SU-DHL-6 (cell line): ENCODE measurements around the gene RABEP1.

Experiments
- CTCF ChIP-seq: fragments of 200-600 bp; sonication (generic); IDR thresholded peaks from one replicate; pipeline ENCODE4 v1.5.1; 2017; ENCODE audit warnings: antibody characterized with exemption, mild to moderate bottlenecking, low read length, moderate library complexity; ENCODE audit not compliant: insufficient read depth, poor library complexity, severe bottlenecking
- EZH2phosphoT487 ChIP-seq: fragments of 200-600 bp; sonication (generic), shearing (Covaris generic); conservative IDR thresholded peaks from 2 replicates; pipeline ENCODE4 v1.6.1; 2018; ENCODE audit warnings: mild to moderate bottlenecking, antibody characterized with exemption, low read length, moderate library complexity, mixed read lengths

GRCh38 chr17:5237541-5238016 is 44.5 kb upstream of the RABEP1 start:
- TF ChIP-seq CTCF, result peak; percentile 97
- TF ChIP-seq EZH2phosphoT487, result no peak
